H1 (cell line): ENCODE measurements around the gene PLCB1. TPM values are rescaled to one million over a fixed set of nuclear protein-coding genes. Genes with fewer than 3 reads are reported as not detected.

Experiments
- CTCF ChIA-PET: fragments of 300-600 bp; sonication (Branson Sonifier 250); formaldehyde crosslinking; loops from one replicate; lab custom pipeline; 2021; ENCODE audit not compliant: partially characterized antibody; lab: Charles Lee
- POLR2A ChIA-PET: fragments of 300-600 bp; sonication (Branson Sonifier 250); formaldehyde crosslinking; loops from one replicate; lab custom pipeline; 2021; ENCODE audit warnings: inconsistent platforms; ENCODE audit not compliant: partially characterized antibody; lab: Charles Lee
- DNase-seq, 2 experiments: peaks; one replicate each; pipeline versions ENCODE4 v3.0.0 to v3.0.0-alpha.2; 2010 to 2022; ENCODE audit warnings: low spot score in 2 of 2, low read depth in 1 of 2, mixed read lengths in 1 of 2
- FAIRE-seq: peaks from 2 replicates; lab custom pipeline; 2011; peaks lifted over from hg19 to GRCh38; lab: Jason Lieb, UNC
- H2AFZ ChIP-seq: 2 replicates; pipeline ENCODE4 v1.8.1; 2012; ENCODE audit warnings: low read length, inconsistent platforms
- H2AK5ac ChIP-seq: 2 replicates; pipeline ENCODE4 v1.6.1; 2013; ENCODE audit warnings: low read depth, low read length
- H2BK120ac ChIP-seq: replicated peaks from 2 replicates; pipeline ENCODE3; 2013; ENCODE audit warnings: low read depth, low read length, inconsistent platforms
- H2BK12ac ChIP-seq: 2 replicates; pipeline ENCODE4 v1.6.1; 2013; ENCODE audit warnings: low read depth, low read length
- H2BK15ac ChIP-seq: 2 replicates; pipeline ENCODE4 v1.6.1; 2013; ENCODE audit warnings: low read length
- H2BK20ac ChIP-seq: 2 replicates; pipeline ENCODE4 v1.6.1; 2013; ENCODE audit warnings: low read length
- H2BK5ac ChIP-seq: 2 replicates; pipeline ENCODE4 v1.6.1; 2013; ENCODE audit warnings: low read depth, low read length
- H3K14ac ChIP-seq: 2 replicates; pipeline ENCODE4 v1.6.1; 2013; ENCODE audit warnings: inconsistent platforms; ENCODE audit not compliant: insufficient read length
- H3K18ac ChIP-seq: 2 replicates; pipeline ENCODE4 v1.6.1; 2013; ENCODE audit warnings: low read length; ENCODE audit errors: extremely low read depth
- H3K23ac ChIP-seq: 2 replicates; pipeline ENCODE4 v1.6.1; 2013; ENCODE audit warnings: inconsistent platforms; ENCODE audit not compliant: insufficient read length
- H3K23me2 ChIP-seq: 2 replicates; pipeline ENCODE4 v1.6.1; 2013; ENCODE audit warnings: low read depth, low read length
- H3K27ac ChIP-seq: 2 replicates; pipeline ENCODE4 v1.6.1; 2011; ENCODE audit warnings: low read depth, low read length, inconsistent platforms
- H3K27me3 ChIP-seq, 4 experiments: replicated peaks in 1 of 4; 1 replicate in 1 of 4; 2 replicates in 3 of 4; pipeline versions ENCODE4 v1.6.1 to v1.8.1; 2011 to 2013; ENCODE audit warnings: low read length in 3 of 4, mild to moderate bottlenecking in 3 of 4, inconsistent platforms in 2 of 4, mixed read lengths in 2 of 4, moderate library complexity in 1 of 4; ENCODE audit not compliant: control insufficient read depth in 3 of 4, insufficient read depth in 3 of 4; ENCODE audit errors: extremely low read depth in 1 of 4
- H3K36me3 ChIP-seq, 4 experiments: 2 replicates each; pipeline versions ENCODE4 v1.6.1 to v1.8.1; 2011 to 2013; ENCODE audit warnings: mild to moderate bottlenecking in 4 of 4, low read length in 3 of 4, moderate library complexity in 2 of 4, control low read depth in 1 of 4, inconsistent platforms in 1 of 4; ENCODE audit not compliant: insufficient read depth in 4 of 4, control insufficient read depth in 2 of 4
- H3K4ac ChIP-seq: replicated peaks from 2 replicates; pipeline ENCODE3; 2013; ENCODE audit warnings: low read length, low read depth, mixed read lengths, inconsistent platforms; ENCODE audit not compliant: insufficient read length
- H3K4me1 ChIP-seq, 4 experiments: replicated peaks in 1 of 4; 1 replicate in 1 of 4; 2 replicates in 3 of 4; pipeline versions ENCODE4 v1.6.1 to v1.8.1; 2011 to 2013; ENCODE audit warnings: low read length in 3 of 4, inconsistent platforms in 2 of 4, mixed read lengths in 1 of 4; ENCODE audit not compliant: insufficient read depth in 4 of 4, control insufficient read depth in 3 of 4
- H3K4me2 ChIP-seq, 2 experiments: 2 replicates each; pipeline versions ENCODE4 v1.6.1 to v1.8.1; 2011 to 2013; ENCODE audit warnings: low read depth in 2 of 2, low read length in 2 of 2, control low read depth in 1 of 2, inconsistent platforms in 1 of 2, mild to moderate bottlenecking in 1 of 2; ENCODE audit not compliant: insufficient read depth in 1 of 2
- H3K4me3 ChIP-seq, 4 experiments: fragments of 200-600, 300-600 bp in 1 of 4; sonication (generic), shearing (Covaris generic), sonication (Bioruptor Twin) in 1 of 4; 2 replicates each; pipeline versions ENCODE4 v1.5.1 to v1.8.1; 2011 to 2016; ENCODE audit warnings: low read length in 4 of 4, low read depth in 3 of 4, control low read depth in 2 of 4, inconsistent platforms in 2 of 4, mild to moderate bottlenecking in 2 of 4, mixed read lengths in 1 of 4, moderate library complexity in 1 of 4; ENCODE audit not compliant: insufficient read depth in 2 of 4; ENCODE audit errors: extremely low read depth in 1 of 4
- H3K56ac ChIP-seq: replicated peaks from 2 replicates; pipeline ENCODE3; 2013; ENCODE audit warnings: low read depth, mild to moderate bottlenecking, mixed read lengths, low read length, inconsistent platforms; ENCODE audit not compliant: insufficient read length
- H3K79me1 ChIP-seq: 2 replicates; pipeline ENCODE4 v1.6.1; 2013; ENCODE audit warnings: low read depth, low read length, control low read depth
- H3K79me2 ChIP-seq, 2 experiments: 2 replicates each; pipeline versions ENCODE4 v1.6.1 to v1.8.1; 2012 to 2013; ENCODE audit warnings: low read length in 2 of 2, mild to moderate bottlenecking in 2 of 2, inconsistent platforms in 1 of 2; ENCODE audit not compliant: insufficient read depth in 2 of 2, control insufficient read depth in 1 of 2
- H3K9ac ChIP-seq, 4 experiments: replicated peaks in 1 of 4; 1 replicate in 1 of 4; 2 replicates in 3 of 4; pipeline versions ENCODE4 v1.6.1 to v1.8.1; 2011 to 2013; ENCODE audit warnings: low read depth in 3 of 4, low read length in 3 of 4, control low read depth in 2 of 4, mild to moderate bottlenecking in 2 of 4, moderate library complexity in 2 of 4, inconsistent platforms in 1 of 4; ENCODE audit errors: extremely low read depth in 1 of 4
- H3K9me3 ChIP-seq, 2 experiments: 2 replicates each; pipeline versions ENCODE4 v1.6.1 to v1.8.1; 2012 to 2013; ENCODE audit warnings: mild to moderate bottlenecking in 2 of 2, moderate library complexity in 2 of 2, control low read depth in 1 of 2, inconsistent platforms in 1 of 2, low read depth in 1 of 2, low read length in 1 of 2, mixed read lengths in 1 of 2; ENCODE audit not compliant: insufficient read depth in 2 of 2
- H4K20me1 ChIP-seq, 2 experiments: replicated peaks in 1 of 2; 2 replicates each; pipeline versions ENCODE3 to v1.8.1; 2011 to 2013; ENCODE audit warnings: inconsistent platforms in 2 of 2, low read length in 2 of 2, mild to moderate bottlenecking in 1 of 2; ENCODE audit not compliant: insufficient read depth in 2 of 2, control insufficient read depth in 1 of 2
- H4K5ac ChIP-seq: 2 replicates; pipeline ENCODE4 v1.6.1; 2013; ENCODE audit warnings: low read length, low read depth, mixed read lengths, inconsistent platforms; ENCODE audit not compliant: insufficient read length
- H4K8ac ChIP-seq: 2 replicates; pipeline ENCODE4 v1.8.0; 2013; ENCODE audit warnings: mild to moderate bottlenecking, moderate library complexity, low read length, inconsistent platforms; ENCODE audit not compliant: insufficient read depth; ENCODE audit errors: extremely low read depth
- H4K91ac ChIP-seq: replicated peaks from 2 replicates; pipeline ENCODE3; 2013; ENCODE audit warnings: low read length, mixed read lengths, inconsistent platforms; ENCODE audit not compliant: insufficient read length
- EP300 ChIP-seq, 2 experiments: IDR thresholded peaks; 1 replicate in 1 of 2; 2 replicates in 1 of 2; pipeline ENCODE4 v1.6.1; 2011 to 2012; ENCODE audit warnings: low read depth in 2 of 2, low read length in 2 of 2, mild to moderate bottlenecking in 2 of 2, borderline replicate concordance in 1 of 2, inconsistent platforms in 1 of 2, moderate library complexity in 1 of 2
- JUN ChIP-seq: IDR thresholded peaks from 2 replicates; pipeline ENCODE4 v1.6.1; 2011; ENCODE audit warnings: low read depth, mild to moderate bottlenecking, improper control_type of control experiment, low read length
- MAFK ChIP-seq: IDR thresholded peaks from 2 replicates; pipeline ENCODE4 v1.6.1; 2012; ENCODE audit warnings: low read depth, mild to moderate bottlenecking, improper control_type of control experiment, low read length
- WGBS, 2 experiments: shearing (Covaris generic) in 1 of 2; methylation state at CpG; one replicate each; pipeline versions ENCODE4 v1.1.6 to v1.1.7; 2013 to 2015; ENCODE audit warnings: low lambda C conversion rate in 2 of 2, mixed read lengths in 2 of 2, inconsistent platforms in 1 of 2, low coverage in 1 of 2, missing lambda C conversion rate in 1 of 2; ENCODE audit not compliant: insufficient replicate concordance in 2 of 2, insufficient coverage in 1 of 2, insufficient read length in 1 of 2; ENCODE audit errors: extremely low coverage in 1 of 2, missing lambda C conversion rate in 1 of 2; 5-methylcytosine and 5-hydroxymethylcytosine counted together
- polyA plus RNA-seq, 7 experiments: library from polyadenylated mRNA; depleted of rRNA in 3 of 7; stranded (reverse) in 5 of 7; unstranded in 2 of 7; fragments of >200 nt in 5 of 7; fragments of 200-250 nt in 2 of 7; gene quantifications; 1 replicate in 5 of 7; 2 replicates in 1 of 7; 4 replicates in 1 of 7; pipeline versions ENCODE4 v1.2.1 to v1.2.3, GENCODE V29; 2011 to 2013; ENCODE audit warnings: missing spikeins in 2 of 7, mixed read lengths in 2 of 7
- total RNA-seq: library from RNA; stranded (reverse); fragmentation: NEBNext Ultra II Directional; extraction: Animal tissue kit (Norgen Biotek cat#: 25700); gene quantifications from 2 replicates; pipeline ENCODE4 v1.2.1, GENCODE V29; 2021
- TF ChIP-seq, protein P1 (sequence below): IDR thresholded peaks from 2 replicates; pipeline ENCODE4 v1.6.1; 2011; ENCODE audit warnings: low read depth, mild to moderate bottlenecking, low read length; ENCODE audit not compliant: insufficient read depth

PLCB1 gene
- total and polyA plus RNA-seq, 2 of the 8 experiments (the other 6 are each of a cell fraction or from before 2014, with no cell fraction given), result 2.6 to 9.1 TPM

DNA sequence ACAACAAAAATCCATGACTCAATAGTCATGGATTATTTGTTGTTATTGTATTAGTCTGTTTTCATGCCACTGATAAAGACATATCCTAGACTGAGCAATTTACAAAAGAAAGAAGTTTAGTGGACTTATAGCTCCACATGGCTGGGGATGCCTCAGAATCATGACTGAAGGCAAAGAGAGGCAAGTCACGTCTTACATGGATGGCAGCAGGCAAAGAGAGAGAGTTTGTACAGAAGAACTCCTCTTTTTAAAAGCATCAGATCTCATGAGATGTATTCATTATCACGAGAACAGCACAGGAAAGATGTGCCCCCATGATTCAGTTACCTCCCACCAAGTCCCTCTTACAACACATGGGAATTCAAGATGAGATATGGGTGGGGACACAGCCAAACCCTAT, 792.5 kb downstream of the PLCB1 start:
- no peak overlapping the region for H3K56ac ChIP-seq
- no peaks in the 10 kb centered on the region for H4K20me1 ChIP-seq
- H3K9ac ChIP-seq, result no peak overlapping the region
- H3K27me3 ChIP-seq, result no peaks in the 10 kb centered on the region
- H2BK5ac ChIP-seq, result no peak overlapping the region
- POLR2A ChIA-PET, result no interaction called here
- H2BK120ac ChIP-seq, result no peak overlapping the region
- H3K14ac ChIP-seq, result no peak overlapping the region
- H3K79me1 ChIP-seq, result no peaks in the 10 kb centered on the region
- 87% methylated on average over 2 of the region's 2 CpGs; no CpG with 5 or more reads in 1 of the 2 experiments for WGBS, 2 experiments
- TF ChIP-seq JUN (no peak), MAFK (no peak), EP300 (IDR thresholded peaks at IDR 0.05; ENCODE audit: borderline replicate concordance in 1 of 2, low read depth in 2 of 2, low read length in 2 of 2) (no peak)
- TF ChIP-seq, protein P1, sequence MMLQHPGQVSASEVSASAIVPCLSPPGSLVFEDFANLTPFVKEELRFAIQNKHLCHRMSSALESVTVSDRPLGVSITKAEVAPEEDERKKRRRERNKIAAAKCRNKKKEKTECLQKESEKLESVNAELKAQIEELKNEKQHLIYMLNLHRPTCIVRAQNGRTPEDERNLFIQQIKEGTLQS, result no peak
- H3K4me1 ChIP-seq, result no peaks in the 10 kb centered on the region
- H3K4ac ChIP-seq, result no peak overlapping the region
- H3K4me2 ChIP-seq, result no peak overlapping the region
- no peak overlapping the region for H3K18ac ChIP-seq
- H3K4me3 ChIP-seq, result no peak overlapping the region
- H2BK20ac ChIP-seq, result no peak overlapping the region
- no peak overlapping the region for H2AFZ ChIP-seq
- no peaks in the 10 kb centered on the region for H3K23me2 ChIP-seq
- no peaks in the 10 kb centered on the region for H3K79me2 ChIP-seq
- H2BK12ac ChIP-seq, result no peak overlapping the region
- no peak overlapping the region for H4K91ac ChIP-seq
- H2BK15ac ChIP-seq, result no peak overlapping the region
- H3K9me3 ChIP-seq, result peaks cover 0 to 3% of the 10 kb centered on the region in 2 experiments; a peak in 1 of 4 replicates
- H3K36me3 ChIP-seq, result no peaks in the 10 kb centered on the region
- no peak overlapping the region for H4K8ac ChIP-seq
- FAIRE-seq (no peak), DNase-seq (no peak)
- H4K5ac ChIP-seq, result no peak overlapping the region
- H3K27ac ChIP-seq, result no peak overlapping the region
- no peak overlapping the region for H3K23ac ChIP-seq
- H2AK5ac ChIP-seq, result no peak overlapping the region
- CTCF ChIA-PET, result interaction anchor here (1.2 kb wide), 1 partner anchor 71 kb away, joined by 3 read pairs; no protein-coding TSS in a partner anchor
